ENCODE data around the gene OR10V1.
"Not testable (repeated sequence)": the region's sequence is repeated elsewhere in the genome, so short reads cannot be mapped to it uniquely, and the experiment has no call there.

The OR10V1 gene

GRCh38 chr11:59710136-59710847 is 3.4 kb downstream of the OR10V1 start:
- DNase-seq (ENCODE audit: low spot score) = no peak

- DNase-seq (ENCODE audit: low spot score) = peak; percentile 24
These were observed 5.1 kb downstream of the OR10V1 start for GRCh38 chr11:59708537-59708936.

DNA sequence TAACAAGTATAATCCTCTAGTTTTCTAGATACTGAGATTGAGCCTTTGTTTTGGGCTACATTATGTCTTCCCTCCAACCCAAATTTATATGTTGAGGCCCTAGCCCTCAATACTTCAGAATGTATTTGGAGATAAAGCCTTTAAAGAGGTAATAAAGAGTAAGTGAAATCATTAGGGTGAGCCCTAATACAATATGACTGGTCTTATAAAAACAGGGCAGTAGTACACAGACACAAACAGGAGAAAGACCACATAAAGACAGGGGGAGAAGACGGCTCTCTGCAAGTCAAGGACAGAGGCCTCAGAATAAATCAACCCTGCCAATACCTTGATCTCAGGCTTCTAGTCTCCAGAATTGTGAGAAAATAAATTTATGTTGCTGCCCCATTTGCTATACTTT is 6.3 kb downstream of the OR10V1 start:
- no peak for DNase-seq (ENCODE audit: low spot score)

DNA sequence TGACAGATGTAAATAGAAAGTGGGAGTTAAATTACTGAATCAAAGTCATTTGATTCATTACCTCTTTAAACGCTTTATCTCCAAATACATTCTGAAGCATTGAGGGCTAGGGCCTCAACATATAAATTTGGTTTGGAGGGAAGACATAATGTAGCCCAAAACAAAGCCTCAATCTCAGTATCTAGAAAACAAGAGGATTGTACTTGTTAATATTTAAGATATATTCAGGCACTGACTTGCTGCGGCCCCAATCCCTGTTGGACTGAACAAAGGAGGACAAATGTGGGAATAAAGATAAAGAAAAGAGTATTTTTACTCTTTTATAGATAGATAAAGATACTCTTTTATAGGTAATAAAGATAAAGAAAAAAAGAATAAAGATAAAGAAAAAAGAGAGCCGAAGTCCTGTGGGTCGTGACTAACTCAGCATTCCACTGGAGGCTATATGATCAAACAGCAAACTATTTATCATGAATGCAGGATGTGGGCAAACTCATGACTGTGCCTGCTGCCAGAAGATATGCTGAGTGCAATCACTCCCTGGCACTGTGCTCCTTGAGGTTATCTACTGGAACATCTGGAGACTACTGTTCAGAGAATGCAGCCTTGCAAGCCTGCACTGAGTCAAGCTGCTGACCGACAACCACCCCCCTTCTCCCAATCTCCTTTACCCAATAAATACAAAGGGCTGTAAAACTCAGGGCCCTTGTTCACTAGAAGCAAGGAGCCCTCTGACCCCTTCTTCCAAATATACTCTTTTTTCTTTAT is 6.9 kb downstream of the OR10V1 start:
- DNase-seq (ENCODE audit: low spot score) = peak; percentile 20

- DNase-seq (ENCODE audit: low spot score) = no peak
These were observed 8.4 kb downstream of the OR10V1 start for GRCh38 chr11:59705294-59705693.

- DNase-seq (ENCODE audit: low spot score) = not testable (repeated sequence)
These were observed 10.1 kb downstream of the OR10V1 start for GRCh38 chr11:59703515-59703914.

GRCh38 chr11:59700157-59700556 is 13.5 kb downstream of the OR10V1 start:
- not testable (repeated sequence) for DNase-seq (ENCODE audit: low spot score)

DNA sequence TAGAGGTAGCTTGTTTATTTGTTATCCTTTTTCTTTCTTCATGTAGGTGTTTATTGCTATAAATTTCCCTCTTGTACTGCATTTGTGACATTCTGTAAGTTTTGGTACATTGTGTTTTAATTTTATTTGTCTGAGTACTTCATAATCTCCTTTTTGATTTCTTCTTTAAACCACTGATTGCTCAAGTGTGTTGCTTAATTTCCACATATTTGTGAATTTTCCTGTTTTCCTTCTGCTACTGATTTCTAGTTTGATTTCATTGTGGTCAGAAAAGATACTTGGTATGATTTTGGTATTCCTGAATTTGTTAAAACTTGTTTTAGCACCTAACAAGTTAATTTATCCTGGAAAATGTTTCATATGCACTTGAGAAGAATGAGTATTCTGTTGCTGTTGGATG is 15.1 kb downstream of the OR10V1 start:
- no peak for DNase-seq (ENCODE audit: low spot score)

DNA sequence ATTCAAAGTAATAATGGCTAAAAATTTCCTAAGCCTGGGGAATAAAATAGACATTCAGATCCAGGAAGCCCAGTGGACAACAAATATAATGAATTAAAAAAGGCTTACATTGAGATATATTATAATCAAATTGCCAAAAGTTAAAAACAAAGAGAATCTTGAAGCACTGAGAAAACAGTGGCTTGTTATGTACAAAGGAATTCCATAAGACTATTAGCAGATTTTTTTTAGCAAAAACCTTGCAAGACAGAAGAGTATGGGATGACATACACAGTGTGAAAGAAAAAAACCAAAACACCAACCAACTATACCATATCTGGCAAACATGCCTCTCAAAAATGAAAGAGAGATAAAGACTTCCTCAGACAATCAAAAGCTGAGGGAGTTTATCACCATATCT is 20.7 kb downstream of the OR10V1 start:
- DNase-seq (ENCODE audit: low spot score) = no peak

GRCh38 chr11:59691156-59691555 is 22.5 kb downstream of the OR10V1 start:
- no peak for DNase-seq (ENCODE audit: low spot score)

DNA sequence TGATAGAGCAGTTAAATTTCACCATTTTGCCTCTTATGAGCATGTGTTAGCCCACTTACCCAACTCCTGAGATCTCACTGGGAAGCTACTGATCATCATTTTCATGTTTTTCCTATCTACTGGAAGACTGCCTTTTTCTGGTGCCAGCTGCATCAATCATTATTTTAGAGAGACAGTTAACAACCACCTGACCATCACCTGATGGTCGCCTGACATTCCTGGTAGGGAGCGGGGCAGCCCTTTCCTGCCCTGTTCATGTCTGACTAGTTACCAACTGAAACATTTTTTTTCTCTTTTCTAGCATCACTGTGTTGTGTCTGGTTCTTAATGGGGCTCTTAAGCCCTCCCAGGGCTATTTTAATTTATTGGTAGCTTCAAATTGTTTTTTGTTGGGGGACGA is 24.6 kb downstream of the OR10V1 start:
- DNase-seq (ENCODE audit: low spot score) = no peak

DNA sequence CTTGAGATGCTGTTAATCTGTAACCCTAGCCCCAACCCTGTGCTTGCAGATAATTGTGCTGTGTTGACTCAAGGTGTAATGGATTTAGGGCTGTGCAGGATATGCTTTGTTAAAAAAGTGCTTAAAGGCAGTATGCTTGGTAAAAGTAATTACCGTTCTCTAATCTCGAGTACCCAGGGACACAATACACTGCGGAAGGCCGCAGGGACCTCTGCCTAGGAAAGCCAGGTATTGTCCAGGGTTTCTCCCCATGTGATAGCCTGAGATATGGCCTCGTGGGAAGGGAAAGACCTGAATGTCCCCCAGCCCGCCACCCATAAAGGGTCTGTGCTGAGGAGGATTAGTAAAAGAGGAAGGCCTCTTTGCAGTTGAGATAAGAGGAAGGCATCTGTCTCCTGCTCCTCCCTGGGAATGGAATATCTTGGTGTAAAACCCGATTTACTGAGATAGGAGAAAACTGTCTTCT is 32.4 kb downstream of the OR10V1 start:
- DNase-seq (ENCODE audit: low spot score) = not testable (repeated sequence)

- DNase-seq (ENCODE audit: low spot score) = peak; percentile 79
These were observed 33.1 kb downstream of the OR10V1 start for GRCh38 chr11:59680287-59681154.

DNA sequence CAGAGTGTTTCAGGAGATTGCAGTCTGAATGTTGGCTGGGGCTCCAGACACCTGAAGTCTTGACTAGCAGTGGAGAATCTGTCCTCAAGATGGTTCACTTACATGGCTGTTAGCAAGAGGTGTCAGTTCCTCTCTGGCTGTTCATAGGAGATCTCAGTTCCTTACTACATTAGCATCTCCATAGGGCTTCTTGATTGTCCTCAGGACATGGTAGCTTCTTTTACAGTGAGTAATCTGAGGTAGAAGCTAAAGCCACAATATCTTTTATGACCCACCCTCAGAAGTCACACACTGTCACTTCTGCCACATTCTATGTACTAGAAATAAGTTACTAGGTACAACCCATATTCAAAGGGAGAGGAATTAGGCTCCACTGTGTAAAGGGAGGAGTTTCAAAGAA is 34.3 kb downstream of the OR10V1 start:
- no peak for DNase-seq (ENCODE audit: low spot score)

DNA sequence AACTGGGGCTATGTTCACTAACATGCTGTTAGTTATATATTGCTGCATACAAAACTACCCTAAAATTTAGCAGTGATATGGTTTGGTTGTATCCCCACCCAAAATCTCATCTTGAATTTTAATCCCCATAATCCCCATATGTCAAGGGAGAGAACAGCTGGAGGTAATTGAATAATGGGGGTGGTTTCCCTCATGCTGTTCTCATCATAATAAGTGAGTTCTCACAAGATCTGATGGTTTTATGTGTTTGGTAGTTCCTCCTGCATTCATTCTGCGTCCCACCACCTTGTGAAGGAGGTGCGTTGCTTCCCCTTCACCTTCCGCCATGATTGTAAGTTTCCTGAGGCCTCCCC is 34.9 kb downstream of the OR10V1 start:
- no peak for DNase-seq (ENCODE audit: low spot score)

DNA sequence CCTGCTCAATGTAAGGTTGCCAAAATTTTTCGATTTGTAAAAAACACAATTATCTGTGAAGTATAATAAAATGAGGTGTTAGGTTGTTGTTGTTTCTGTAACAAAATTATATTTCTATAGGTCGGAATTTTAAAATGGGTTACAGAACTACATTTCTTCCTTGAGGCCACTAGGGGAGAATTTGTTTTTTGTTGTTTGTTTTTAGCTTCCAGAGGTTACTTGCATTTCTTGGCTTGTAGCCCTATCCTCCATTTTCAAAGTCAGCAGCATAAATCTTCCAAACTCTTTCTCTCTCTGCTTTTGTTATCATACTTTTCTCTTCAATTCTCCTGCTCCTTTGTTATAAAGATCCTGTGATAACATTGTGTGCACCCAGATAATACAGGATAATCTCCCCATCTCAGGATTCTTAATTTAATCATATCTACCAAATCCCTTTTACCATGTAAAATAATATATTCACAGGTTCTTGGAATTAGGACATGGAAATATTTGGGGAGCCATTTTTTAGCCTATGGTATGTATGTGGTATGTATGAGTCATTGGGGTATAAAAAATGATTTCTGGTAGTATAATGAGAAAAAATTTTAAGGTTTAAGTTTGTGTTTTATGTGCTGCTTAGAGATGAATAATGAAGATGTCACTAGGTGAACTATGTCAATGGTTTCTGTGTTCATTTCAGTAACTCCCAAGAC is 35.4 kb downstream of the OR10V1 start:
- no peak for DNase-seq (ENCODE audit: low spot score)

DNA sequence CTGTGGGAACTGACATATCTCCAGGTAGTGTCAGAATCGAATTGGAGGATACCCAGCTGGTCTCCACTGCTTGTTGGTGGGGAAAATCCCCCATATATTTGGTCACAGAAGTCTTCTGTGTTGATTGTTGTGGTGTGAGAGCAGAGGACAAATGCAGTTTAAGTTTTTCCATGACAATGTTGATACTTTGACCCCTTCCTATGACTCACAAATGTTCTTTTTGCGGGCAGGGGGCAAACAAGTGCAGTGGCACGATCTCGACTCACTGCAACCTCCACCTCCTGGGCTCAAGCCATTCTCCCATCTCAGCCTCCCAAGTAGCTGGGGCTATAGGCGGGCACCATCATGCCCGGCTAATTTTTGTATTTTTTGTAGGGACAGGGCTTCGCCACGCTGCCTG is 37.4 kb downstream of the OR10V1 start:
- DNase-seq (ENCODE audit: low spot score) = no peak

- DNase-seq (ENCODE audit: low spot score) = no peak
These were observed 39.4 kb downstream of the OR10V1 start for GRCh38 chr11:59674291-59674690.

- no peak for DNase-seq (ENCODE audit: low spot score)
These were observed 40.4 kb downstream of the OR10V1 start for GRCh38 chr11:59673291-59673690.

DNA sequence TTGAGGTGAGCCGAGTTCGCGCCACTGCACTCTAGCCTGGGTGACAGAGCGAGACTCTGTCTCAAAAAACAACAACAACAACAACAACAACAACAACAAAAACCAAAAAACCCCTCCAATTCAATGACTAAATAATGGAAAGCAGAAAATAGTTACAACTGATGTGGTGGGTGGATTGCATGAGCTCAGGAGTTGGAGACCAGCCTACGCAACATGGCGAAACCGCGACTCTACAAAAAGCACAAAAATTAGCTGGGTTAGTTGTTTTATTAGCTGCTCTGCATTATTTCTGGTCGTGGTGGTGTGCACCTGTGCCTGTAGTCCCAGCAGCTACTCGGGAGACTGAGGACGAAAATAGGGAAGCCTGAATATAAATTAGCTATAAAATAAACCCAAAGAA is 42.2 kb downstream of the OR10V1 start:
- no peak for DNase-seq (ENCODE audit: low spot score)

DNA sequence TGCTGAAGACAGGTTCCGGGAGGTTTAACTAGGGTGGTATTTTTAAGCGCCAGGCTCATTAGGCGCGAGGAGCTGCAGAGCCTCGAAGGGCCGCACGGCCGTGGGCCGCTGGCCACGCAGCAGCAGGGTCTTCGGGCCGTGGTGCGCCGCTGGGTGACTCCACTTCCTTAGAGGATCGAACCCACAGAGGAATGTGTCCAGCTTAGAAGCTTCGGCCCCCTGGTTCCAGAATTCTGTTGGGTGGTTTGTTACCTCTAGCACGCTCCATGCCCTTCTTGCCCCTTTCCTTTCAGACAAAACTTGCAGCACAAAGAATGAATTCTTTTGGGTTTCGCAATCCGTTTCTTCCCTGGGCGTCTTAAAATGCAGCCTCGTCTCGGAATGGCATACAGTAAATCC is 44.0 kb downstream of the OR10V1 start:
- DNase-seq (ENCODE audit: low spot score) = peak; percentile 66

Measured in GM03348 (cell line).